CD8-positive, alpha-beta memory T cell (primary cell): Measurements from ENCODE around the gene SYCE1L. TPM values are rescaled to one million over a fixed set of nuclear protein-coding genes. Genes with fewer than 3 reads are reported as not detected.
"Not testable (repeated sequence)": the region's sequence is repeated elsewhere in the genome, so short reads cannot be mapped to it uniquely, and the experiment has no call there.

Source experiments
- CTCF ChIA-PET: fragments of 350-600 bp; sonication (Branson Sonifier 250); formaldehyde crosslinking; loops from one replicate; lab custom pipeline; 2021; ENCODE audit warnings: antibody characterized with exemption; lab: Charles Lee
- POLR2A ChIA-PET: fragments of 350-600 bp; sonication (Branson Sonifier 250); formaldehyde crosslinking; loops from one replicate; lab custom pipeline; 2021; ENCODE audit warnings: antibody characterized with exemption; lab: Charles Lee
- DNase-seq, 5 donors: peaks; one replicate each; pipeline versions ENCODE4 v3.0.0 to v3.0.0-alpha.2; 2020 to 2022; ENCODE audit warnings: mixed read lengths in 1 of 5
- H3K27ac ChIP-seq: one replicate; pipeline ENCODE4 v1.7.0; 2013; ENCODE audit warnings: low read depth, mild to moderate bottlenecking, low read length, moderate library complexity
- H3K27me3 ChIP-seq: 2 replicates; pipeline ENCODE4 v1.7.0; 2013; ENCODE audit warnings: low read length, mild to moderate bottlenecking; ENCODE audit not compliant: insufficient read depth, poor library complexity, severe bottlenecking
- H3K36me3 ChIP-seq: 2 replicates; pipeline ENCODE4 v1.7.0; 2013; ENCODE audit warnings: mild to moderate bottlenecking, low read length, moderate library complexity; ENCODE audit not compliant: insufficient read depth
- H3K4me1 ChIP-seq: 2 replicates; pipeline ENCODE4 v1.7.0; 2013; ENCODE audit warnings: mild to moderate bottlenecking, low read length, moderate library complexity; ENCODE audit not compliant: insufficient read depth
- H3K4me3 ChIP-seq: 2 replicates; pipeline ENCODE4 v1.7.0; 2013; ENCODE audit warnings: mild to moderate bottlenecking, low read length
- H3K9me3 ChIP-seq: 2 replicates; pipeline ENCODE4 v1.7.0; 2013; ENCODE audit warnings: mild to moderate bottlenecking, low read length
- H3K27ac Mint-ChIP-seq, 8 donors: one replicate each; pipeline ENCODE4 v1.8.0; 2020 to 2021; ENCODE audit warnings: mixed read lengths in 8 of 8, mild to moderate bottlenecking in 6 of 8, inconsistent platforms in 3 of 8, moderate library complexity in 3 of 8
- H3K27me3 Mint-ChIP-seq, 2 donors: one replicate each; pipeline ENCODE4 v1.8.0; 2020 to 2021; ENCODE audit warnings: mixed read lengths in 2 of 2, mild to moderate bottlenecking in 1 of 2, moderate library complexity in 1 of 2
- H3K36me3 Mint-ChIP-seq, 3 donors: one replicate each; pipeline ENCODE4 v1.8.0; 2020 to 2021; ENCODE audit warnings: mixed read lengths in 3 of 3, inconsistent platforms in 1 of 3, mild to moderate bottlenecking in 1 of 3
- H3K4me1 Mint-ChIP-seq, 3 donors: one replicate each; pipeline ENCODE4 v1.8.0; 2020 to 2021; ENCODE audit warnings: mixed read lengths in 3 of 3, inconsistent platforms in 1 of 3, mild to moderate bottlenecking in 1 of 3
- H3K4me3 Mint-ChIP-seq, 7 donors: one replicate each; pipeline ENCODE4 v1.8.0; 2020 to 2021; ENCODE audit warnings: mixed read lengths in 7 of 7, mild to moderate bottlenecking in 6 of 7, moderate library complexity in 4 of 7, inconsistent platforms in 2 of 7
- H3K9me3 Mint-ChIP-seq, 5 donors: one replicate each; pipeline ENCODE4 v1.8.0; 2020 to 2022; ENCODE audit warnings: mixed read lengths in 5 of 5, mild to moderate bottlenecking in 3 of 5, moderate library complexity in 2 of 5, inconsistent platforms in 1 of 5
- polyA plus RNA-seq: library from polyadenylated mRNA; unstranded; fragments of 300-500 nt; fragmentation: Illumina TruSeq; gene quantifications from one replicate; pipeline ENCODE4 v1.2.3, GENCODE V29; 2021
- total RNA-seq, 2 experiments: library from RNA; stranded (reverse); gene quantifications; one replicate each; pipeline ENCODE4 v1.2.3, GENCODE V29; 2021

Gene SYCE1L
- total RNA-seq (1 to 10 TPM; 3.9 to 4.6 TPM), polyA plus RNA-seq (3.9 TPM)

GRCh38 chr16:77199211-77199610, at the start of gene SYCE1L:
TSS of gene SYCE1L (plus strand) at chr16:77199408. CDS start at chr16:77199452, 44 bp downstream.
- H3K4me3 Mint-ChIP-seq: no peak within 1 kb of the TSS
- peaks cover 4 to 60% (median 21%) of the 10 kb centered on the region in 3 donors for H3K36me3 Mint-ChIP-seq

GRCh38 chr16:77157346-77158058, 41.7 kb upstream of the SYCE1L start:
- Mint-ChIP-seq H3K4me3 (no peak overlapping the region), H3K27ac (no peak overlapping the region), H3K27me3 (peaks cover 13 to 47% of the 10 kb centered on the region in 2 donors), H3K9me3 (peaks cover 0 to 2% (median 0%) of the 10 kb centered on the region in 5 donors), H3K4me1 (no peaks in the 10 kb centered on the region), H3K36me3 (no peaks in the 10 kb centered on the region)
- Histone ChIP-seq H3K27me3 (no peaks in the 10 kb centered on the region), H3K9me3 (no peaks in the 10 kb centered on the region), H3K27ac (no peak overlapping the region), H3K4me1 (no peaks in the 10 kb centered on the region), H3K36me3 (no peaks in the 10 kb centered on the region), H3K4me3 (no peak overlapping the region)
- ChIA-PET CTCF (no interaction called here), POLR2A (no interaction called here)
- DNase-seq: no peak

More at GRCh38 chr16:77199211-77199610, at the start of gene SYCE1L:
- H3K27me3 ChIP-seq: no peaks in the 10 kb centered on the region
- POLR2A ChIA-PET: no interaction called here
- CTCF ChIA-PET: no interaction called here
- Mint-ChIP-seq H3K27ac (peak within 1 kb of the TSS in 2 of 8 donors; percentile 54 to 55), H3K9me3 (no peaks in the 10 kb centered on the region), H3K27me3 (no peaks in the 10 kb centered on the region), H3K4me1 (peaks cover 6 to 8% (median 8%) of the 10 kb centered on the region in 3 donors)
- H3K4me3 ChIP-seq: no peak within 1 kb of the TSS
- no peaks in the 10 kb centered on the region for H3K4me1 ChIP-seq
- H3K36me3 ChIP-seq: peaks cover 24% of the 10 kb centered on the region
- no peak for DNase-seq
- no peaks in the 10 kb centered on the region for H3K9me3 ChIP-seq
- H3K27ac ChIP-seq: no peak within 1 kb of the TSS

- H3K27ac ChIP-seq: no peak overlapping the region
- CTCF ChIA-PET: no interaction called here
- Mint-ChIP-seq H3K36me3 (no peaks in the 10 kb centered on the region), H3K4me1 (no peaks in the 10 kb centered on the region), H3K27ac (no peak overlapping the region), H3K27me3 (peaks cover 8 to 44% of the 10 kb centered on the region in 2 donors), H3K9me3 (peaks cover 0 to 2% (median 0%) of the 10 kb centered on the region in 5 donors), H3K4me3 (no peak overlapping the region)
- POLR2A ChIA-PET: no interaction called here
- no peaks in the 10 kb centered on the region for H3K4me1 ChIP-seq
- no peaks in the 10 kb centered on the region for H3K27me3 ChIP-seq
- no peaks in the 10 kb centered on the region for H3K36me3 ChIP-seq
- no peak overlapping the region for H3K4me3 ChIP-seq
- no peaks in the 10 kb centered on the region for H3K9me3 ChIP-seq
- DNase-seq: no peak
These were observed 40.9 kb upstream of the SYCE1L start for GRCh38 chr16:77158293-77158692.

- Histone ChIP-seq H3K36me3 (no peaks in the 10 kb centered on the region), H3K4me3 (no peak overlapping the region), H3K9me3 (no peaks in the 10 kb centered on the region), H3K27ac (no peak overlapping the region), H3K4me1 (no peaks in the 10 kb centered on the region), H3K27me3 (peaks cover 1% of the 10 kb centered on the region)
- Mint-ChIP-seq H3K4me1 (no peaks in the 10 kb centered on the region), H3K36me3 (no peaks in the 10 kb centered on the region), H3K9me3 (no peaks in the 10 kb centered on the region), H3K4me3 (no peak overlapping the region), H3K27me3 (peaks cover 8 to 42% of the 10 kb centered on the region in 2 donors), H3K27ac (no peak overlapping the region)
- CTCF ChIA-PET: no interaction called here
- no peak for DNase-seq
- POLR2A ChIA-PET: no interaction called here
These were observed 34.2 kb upstream of the SYCE1L start for GRCh38 chr16:77165006-77165405.

- CTCF ChIA-PET, DNase-seq, H3K4me3 Mint-ChIP-seq, H3K27ac Mint-ChIP-seq, H3K36me3 ChIP-seq, H3K9me3 Mint-ChIP-seq, H3K4me3 ChIP-seq, POLR2A ChIA-PET, H3K9me3 ChIP-seq, H3K36me3 Mint-ChIP-seq, H3K27ac ChIP-seq, H3K4me1 Mint-ChIP-seq, H3K27me3 ChIP-seq, H3K4me1 ChIP-seq: not testable (repeated sequence)
- H3K27me3 Mint-ChIP-seq: peaks cover 13 to 43% of the 10 kb centered on the region in 2 donors
These were observed 33.5 kb upstream of the SYCE1L start for GRCh38 chr16:77165536-77166236.

- CTCF ChIA-PET: no interaction called here
- peaks cover 14 to 49% of the 10 kb centered on the region in 2 donors for H3K27me3 Mint-ChIP-seq
- DNase-seq: no peak
- no peak overlapping the region for H3K27ac Mint-ChIP-seq
- H3K27me3 ChIP-seq: peaks cover 10% of the 10 kb centered on the region
- H3K4me3 Mint-ChIP-seq: no peak overlapping the region
- H3K4me3 ChIP-seq: no peak overlapping the region
- no peaks in the 10 kb centered on the region for H3K36me3 ChIP-seq
- no peaks in the 10 kb centered on the region for H3K4me1 Mint-ChIP-seq
- H3K9me3 ChIP-seq: no peaks in the 10 kb centered on the region
- H3K4me1 ChIP-seq: no peaks in the 10 kb centered on the region
- no peaks in the 10 kb centered on the region for H3K36me3 Mint-ChIP-seq
- POLR2A ChIA-PET: no interaction called here
- no peaks in the 10 kb centered on the region for H3K9me3 Mint-ChIP-seq
- no peak overlapping the region for H3K27ac ChIP-seq
These were observed 32.5 kb upstream of the SYCE1L start for GRCh38 chr16:77166726-77167125.

GRCh38 chr16:77168901-77169300, 30.3 kb upstream of the SYCE1L start:
- no peak overlapping the region for H3K27ac Mint-ChIP-seq
- H3K4me1 Mint-ChIP-seq: no peaks in the 10 kb centered on the region
- no peaks in the 10 kb centered on the region for H3K36me3 Mint-ChIP-seq
- peaks cover 10% of the 10 kb centered on the region for H3K27me3 ChIP-seq
- no peaks in the 10 kb centered on the region for H3K4me1 ChIP-seq
- H3K27ac ChIP-seq: no peak overlapping the region
- no peaks in the 10 kb centered on the region for H3K36me3 ChIP-seq
- H3K4me3 ChIP-seq: no peak overlapping the region
- no peaks in the 10 kb centered on the region for H3K9me3 Mint-ChIP-seq
- H3K4me3 Mint-ChIP-seq: no peak overlapping the region
- ChIA-PET CTCF (interaction anchor here (1.0 to 1.2 kb wide), 2 partner anchors 9 to 26 kb away, joined by 3 to 5 read pairs; no protein-coding TSS in a partner anchor), POLR2A (no interaction called here)
- H3K27me3 Mint-ChIP-seq: peaks cover 16 to 53% of the 10 kb centered on the region in 2 donors
- no peaks in the 10 kb centered on the region for H3K9me3 ChIP-seq
- DNase-seq: no peak

- ChIA-PET POLR2A (interaction anchor here (0.5 kb wide), 1 partner anchor 42 kb away, joined by 6 read pairs; no protein-coding TSS in a partner anchor), CTCF (interaction anchor here (1.0 to 1.2 kb wide), 3 partner anchors 10 to 27 kb away, joined by 3 to 5 read pairs (median 3); no protein-coding TSS in a partner anchor)
- Histone ChIP-seq H3K27me3 (peaks cover 10% of the 10 kb centered on the region), H3K4me3 (no peak overlapping the region), H3K4me1 (no peaks in the 10 kb centered on the region), H3K9me3 (no peaks in the 10 kb centered on the region), H3K27ac (no peak overlapping the region), H3K36me3 (no peaks in the 10 kb centered on the region)
- DNase-seq: peak in 1 of 5 donors; percentile 11
- no peak overlapping the region for H3K27ac Mint-ChIP-seq
- H3K27me3 Mint-ChIP-seq: peaks cover 12 to 57% of the 10 kb centered on the region in 2 donors
- no peaks in the 10 kb centered on the region for H3K9me3 Mint-ChIP-seq
- no peak overlapping the region for H3K4me3 Mint-ChIP-seq
- H3K36me3 Mint-ChIP-seq: no peaks in the 10 kb centered on the region
- no peaks in the 10 kb centered on the region for H3K4me1 Mint-ChIP-seq
These were observed 29.5 kb upstream of the SYCE1L start for GRCh38 chr16:77169650-77170236.
